Mesenchymal stem cell (in vitro differentiated cells and primary cell): ENCODE data around the gene METTL9.
"Not testable (repeated sequence)": the region's sequence is repeated elsewhere in the genome, so short reads cannot be mapped to it uniquely, and the experiment has no call there.

Experiments
- DNase-seq: peaks from one replicate; pipeline ENCODE4 v3.0.0-alpha.2; 2013
- H2AFZ ChIP-seq: one replicate; pipeline ENCODE4 v1.6.1; 2013; ENCODE audit warnings: low read depth, mild to moderate bottlenecking, control low read depth, inconsistent platforms, low read length, moderate library complexity
- H2AK5ac ChIP-seq: 2 replicates; pipeline ENCODE4 v1.6.1; 2013; ENCODE audit warnings: low read length, moderate library complexity, mild to moderate bottlenecking, inconsistent platforms; ENCODE audit not compliant: severe bottlenecking
- H2BK120ac ChIP-seq: one replicate; pipeline ENCODE4 v1.6.1; 2013; ENCODE audit warnings: low read depth, mild to moderate bottlenecking, inconsistent platforms, low read length, moderate library complexity
- H2BK12ac ChIP-seq, 2 experiments: one replicate each; pipeline ENCODE4 v1.6.1; 2013; ENCODE audit warnings: inconsistent platforms in 2 of 2, low read length in 2 of 2, mild to moderate bottlenecking in 2 of 2, moderate library complexity in 2 of 2, control low read depth in 1 of 2
- H2BK15ac ChIP-seq: one replicate; pipeline ENCODE4 v1.6.1; 2013; ENCODE audit warnings: mild to moderate bottlenecking, low read depth, inconsistent platforms; ENCODE audit not compliant: poor library complexity, severe bottlenecking
- H2BK5ac ChIP-seq: 2 replicates; pipeline ENCODE4 v1.6.1; 2013; ENCODE audit warnings: low read depth, mild to moderate bottlenecking, low read length, control low read depth, inconsistent platforms; ENCODE audit not compliant: poor library complexity, severe bottlenecking
- H3K14ac ChIP-seq, 2 experiments: one replicate each; pipeline ENCODE4 v1.6.1; 2013; ENCODE audit warnings: inconsistent platforms in 2 of 2, low read length in 2 of 2, control low read depth in 1 of 2, mild to moderate bottlenecking in 1 of 2, moderate library complexity in 1 of 2
- H3K18ac ChIP-seq, 2 experiments: one replicate each; pipeline ENCODE4 v1.6.1; 2013; ENCODE audit warnings: inconsistent platforms in 2 of 2, low read length in 2 of 2, control low read depth in 1 of 2, low read depth in 1 of 2, mild to moderate bottlenecking in 1 of 2
- H3K23ac ChIP-seq, 2 experiments: one replicate each; pipeline ENCODE4 v1.6.1; 2013; ENCODE audit warnings: inconsistent platforms in 2 of 2, low read length in 2 of 2, mild to moderate bottlenecking in 2 of 2, moderate library complexity in 2 of 2, control low read depth in 1 of 2
- H3K27ac ChIP-seq: 2 replicates; pipeline ENCODE4 v1.5.1; 2013; ENCODE audit warnings: mild to moderate bottlenecking, moderate library complexity, low read length, control low read depth, inconsistent platforms; ENCODE audit not compliant: poor library complexity, severe bottlenecking
- H3K27me3 ChIP-seq, 2 experiments: 2 replicates each; pipeline versions ENCODE4 v1.6.1 to v1.7.0; 2013; ENCODE audit warnings: low read length in 2 of 2, mild to moderate bottlenecking in 2 of 2, moderate library complexity in 2 of 2, control low read depth in 1 of 2, inconsistent platforms in 1 of 2; ENCODE audit not compliant: control insufficient read depth in 1 of 2, insufficient read depth in 1 of 2
- H3K36me3 ChIP-seq, 2 experiments: 2 replicates each; pipeline versions ENCODE4 v1.6.1 to v1.7.0; 2013; ENCODE audit warnings: low read length in 2 of 2, control low read depth in 1 of 2, inconsistent platforms in 1 of 2, low read depth in 1 of 2, mild to moderate bottlenecking in 1 of 2; ENCODE audit not compliant: insufficient read depth in 2 of 2, control insufficient read depth in 1 of 2
- H3K4ac ChIP-seq, 2 experiments: one replicate each; pipeline ENCODE4 v1.6.1; 2013; ENCODE audit warnings: inconsistent platforms in 2 of 2, low read length in 2 of 2, mild to moderate bottlenecking in 2 of 2, moderate library complexity in 2 of 2, control low read depth in 1 of 2, low read depth in 1 of 2
- H3K4me1 ChIP-seq: 2 replicates; pipeline ENCODE4 v1.6.1; 2013; ENCODE audit warnings: low read depth, low read length, control low read depth; ENCODE audit not compliant: control insufficient read depth, insufficient read depth
- H3K4me2 ChIP-seq: 2 replicates; pipeline ENCODE4 v1.6.1; 2013; ENCODE audit warnings: low read length, mild to moderate bottlenecking, inconsistent platforms; ENCODE audit not compliant: poor library complexity, severe bottlenecking
- H3K4me3 ChIP-seq, 2 experiments: 2 replicates each; pipeline versions ENCODE4 v1.5.1 to v1.7.0; 2013; ENCODE audit warnings: low read length in 2 of 2, mild to moderate bottlenecking in 2 of 2, control low read depth in 1 of 2, low read depth in 1 of 2; ENCODE audit not compliant: insufficient read depth in 1 of 2
- H3K79me1 ChIP-seq: replicated peaks from 2 replicates; pipeline ENCODE4 v1.6.1; 2013; ENCODE audit warnings: mild to moderate bottlenecking, control low read depth, low read length, inconsistent platforms; ENCODE audit not compliant: poor library complexity, severe bottlenecking
- H3K9ac ChIP-seq: 2 replicates; pipeline ENCODE4 v1.7.0; 2013; ENCODE audit warnings: mild to moderate bottlenecking, low read length, moderate library complexity
- H3K9me3 ChIP-seq: 2 replicates; pipeline ENCODE4 v1.7.0; 2013; ENCODE audit warnings: mild to moderate bottlenecking, low read length; ENCODE audit not compliant: control insufficient read depth
- H4K8ac ChIP-seq: one replicate; pipeline ENCODE4 v1.6.1; 2013; ENCODE audit warnings: inconsistent platforms, mild to moderate bottlenecking, low read length, moderate library complexity
- H4K91ac ChIP-seq: one replicate; pipeline ENCODE4 v1.6.1; 2013; ENCODE audit warnings: mild to moderate bottlenecking, low read length, inconsistent platforms
- WGBS: methylation state at CpG from one replicate; pipeline ENCODE4 v1.1.7; 2013; ENCODE audit warnings: mixed read lengths; 5-methylcytosine and 5-hydroxymethylcytosine counted together

The METTL9 gene

DNA sequence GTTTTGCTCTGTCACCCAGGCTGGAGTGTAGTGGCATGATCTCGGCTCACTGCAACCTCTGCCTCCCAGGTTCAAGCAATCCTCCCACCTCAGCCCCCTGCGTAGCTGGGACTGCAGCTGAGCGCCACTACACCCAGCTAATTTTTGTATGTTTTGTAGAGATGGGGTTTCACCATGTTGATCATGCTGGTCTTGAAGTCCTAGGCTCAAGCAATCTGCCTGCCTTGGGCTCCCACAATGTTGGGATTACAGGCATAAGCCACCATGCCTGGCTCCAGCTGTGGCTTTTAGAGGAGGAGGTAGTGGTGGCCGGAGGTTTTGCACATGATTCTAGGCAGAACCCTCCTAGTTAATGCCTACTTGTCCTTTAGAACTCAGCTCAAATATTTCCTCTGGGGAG, 31.9 kb upstream of the METTL9 start:
- H3K18ac ChIP-seq, H3K9ac ChIP-seq, H3K36me3 ChIP-seq, DNase-seq, H2AFZ ChIP-seq, H4K8ac ChIP-seq, H3K79me1 ChIP-seq, H2AK5ac ChIP-seq, H2BK12ac ChIP-seq, H2BK120ac ChIP-seq, H3K4me3 ChIP-seq, H3K27ac ChIP-seq, H3K4me1 ChIP-seq, H3K4ac ChIP-seq, H3K14ac ChIP-seq, H2BK5ac ChIP-seq, H2BK15ac ChIP-seq, H4K91ac ChIP-seq, H3K9me3 ChIP-seq, H3K4me2 ChIP-seq: not testable (repeated sequence)
- peak overlapping the region in 1 of 2 experiments; percentile 48 for H3K23ac ChIP-seq
- H3K27me3 ChIP-seq = peaks cover 7 to 13% of the 10 kb centered on the region in 2 experiments
- WGBS = 87% methylated on average over 4 of the region's 4 CpGs

DNA sequence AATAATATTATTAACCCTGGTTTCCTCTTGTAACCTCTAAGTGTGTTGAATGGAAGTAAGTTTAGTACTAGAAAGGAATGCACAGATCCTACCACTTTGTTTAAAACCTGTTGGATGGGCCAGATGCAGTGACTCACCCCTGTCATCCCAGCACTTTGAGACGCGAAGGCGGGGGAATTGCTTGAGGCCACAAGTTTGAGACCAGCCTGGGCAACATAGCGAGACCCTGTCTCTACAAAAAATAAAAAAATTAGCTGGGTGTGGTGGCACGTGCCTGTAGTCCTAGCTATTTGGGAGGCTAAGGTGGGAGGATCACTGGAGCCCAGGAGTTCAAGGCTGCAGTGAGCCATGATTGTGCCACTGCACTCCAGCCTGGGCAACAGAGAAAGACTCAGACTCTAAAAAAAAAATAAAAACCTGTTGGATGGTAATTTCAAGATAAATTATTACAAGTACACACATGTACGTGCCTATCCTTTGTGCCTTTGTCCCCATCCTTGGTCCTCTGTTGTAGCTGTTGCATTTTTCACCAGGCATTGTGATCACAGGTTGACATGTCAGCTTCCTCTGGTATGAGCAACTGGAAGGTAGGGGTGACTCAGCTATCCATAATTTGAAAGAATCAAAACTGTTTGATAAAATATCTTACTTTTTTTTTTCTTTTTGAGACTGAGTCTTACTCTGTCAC, 30.7 kb upstream of the METTL9 start:
- no peak overlapping the region for H3K14ac ChIP-seq
- H3K79me1 ChIP-seq = no peaks in the 10 kb centered on the region
- no peak overlapping the region for H4K91ac ChIP-seq
- H2BK5ac ChIP-seq = no peak overlapping the region
- H3K36me3 ChIP-seq = no peaks in the 10 kb centered on the region
- H3K4me2 ChIP-seq = no peak overlapping the region
- no peak for DNase-seq
- H3K9ac ChIP-seq = no peak overlapping the region
- no peak overlapping the region for H3K18ac ChIP-seq
- H3K27me3 ChIP-seq = peaks cover 7 to 13% of the 10 kb centered on the region in 2 experiments
- no peak overlapping the region for H2BK15ac ChIP-seq
- no peak overlapping the region for H2AFZ ChIP-seq
- H3K4me3 ChIP-seq = no peak overlapping the region
- H3K23ac ChIP-seq = no peak overlapping the region
- no peak overlapping the region for H4K8ac ChIP-seq
- H2AK5ac ChIP-seq = no peak overlapping the region
- no peak overlapping the region for H3K27ac ChIP-seq
- no peaks in the 10 kb centered on the region for H3K4me1 ChIP-seq
- WGBS = 85% methylated on average over 6 of the region's 6 CpGs
- no peak overlapping the region for H2BK12ac ChIP-seq
- no peak overlapping the region for H3K4ac ChIP-seq
- no peak overlapping the region for H2BK120ac ChIP-seq
- no peaks in the 10 kb centered on the region for H3K9me3 ChIP-seq

DNA sequence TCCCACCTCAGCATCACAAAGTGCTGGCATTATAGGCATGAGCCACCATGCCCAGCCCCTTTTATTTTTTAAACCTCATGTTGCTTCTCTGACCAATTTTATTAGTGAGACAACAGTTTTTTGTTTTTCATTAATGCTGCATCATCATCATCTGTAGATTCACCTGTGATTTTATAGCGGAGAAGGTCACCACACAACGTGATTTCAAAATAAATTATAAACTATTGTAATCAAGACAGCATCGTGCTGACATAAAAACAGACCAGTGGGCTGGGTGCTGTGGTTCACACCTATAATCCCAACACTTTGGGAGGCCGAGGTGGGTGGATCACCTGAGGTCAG, 28.7 kb upstream of the METTL9 start:
- no peaks in the 10 kb centered on the region for H3K4me1 ChIP-seq
- no peak overlapping the region for H2BK15ac ChIP-seq
- no peaks in the 10 kb centered on the region for H3K36me3 ChIP-seq
- H2AK5ac ChIP-seq = no peak overlapping the region
- no peak overlapping the region for H4K8ac ChIP-seq
- H3K18ac ChIP-seq = no peak overlapping the region
- H2BK120ac ChIP-seq = no peak overlapping the region
- H3K9ac ChIP-seq = no peak overlapping the region
- no peak overlapping the region for H3K14ac ChIP-seq
- DNase-seq = no peak
- H3K9me3 ChIP-seq = no peaks in the 10 kb centered on the region
- H3K4ac ChIP-seq = no peak overlapping the region
- H3K4me2 ChIP-seq = no peak overlapping the region
- WGBS = 84% methylated on average over 4 of the region's 4 CpGs
- H3K79me1 ChIP-seq = no peaks in the 10 kb centered on the region
- no peak overlapping the region for H2BK5ac ChIP-seq
- no peak overlapping the region for H3K4me3 ChIP-seq
- no peak overlapping the region for H2AFZ ChIP-seq
- no peak overlapping the region for H4K91ac ChIP-seq
- H3K27ac ChIP-seq = no peak overlapping the region
- no peak overlapping the region for H3K23ac ChIP-seq
- no peak overlapping the region for H2BK12ac ChIP-seq
- H3K27me3 ChIP-seq = peaks cover 7 to 9% of the 10 kb centered on the region in 2 experiments

DNA sequence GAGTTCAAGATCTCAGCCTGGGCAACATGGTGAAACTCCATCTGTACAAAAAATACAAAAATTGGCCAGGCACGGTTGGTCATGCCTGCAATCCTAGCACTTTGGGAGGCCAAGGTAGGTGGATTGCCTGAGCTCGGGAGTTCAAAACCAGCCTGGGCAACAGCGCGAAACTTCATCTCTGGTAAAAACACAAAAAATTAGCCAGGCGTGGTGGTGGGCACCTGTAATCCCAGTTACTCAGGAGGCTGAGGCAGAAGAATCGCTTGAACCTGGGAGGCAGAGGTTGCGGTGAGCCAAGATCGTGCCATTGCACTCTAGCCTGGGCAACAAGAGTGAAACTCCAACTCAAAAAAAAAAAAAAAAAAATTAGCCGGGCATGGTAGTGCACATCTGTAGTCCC, 25.9 kb upstream of the METTL9 start:
- H3K36me3 ChIP-seq, H2BK15ac ChIP-seq, H2AFZ ChIP-seq, H3K9me3 ChIP-seq, DNase-seq, H3K18ac ChIP-seq, H2BK12ac ChIP-seq, H3K4me3 ChIP-seq, H3K27ac ChIP-seq, H3K9ac ChIP-seq, H2BK120ac ChIP-seq, H3K4me2 ChIP-seq, H4K8ac ChIP-seq, H2BK5ac ChIP-seq, H3K4ac ChIP-seq, H3K23ac ChIP-seq, H3K4me1 ChIP-seq, H3K14ac ChIP-seq, H2AK5ac ChIP-seq, H4K91ac ChIP-seq, H3K27me3 ChIP-seq, H3K79me1 ChIP-seq: not testable (repeated sequence)
- WGBS = 96% methylated on average over 9 of the region's 9 CpGs
